ENCODE results near the gene TMEM169.
A peak's percentile ranks its signal among the peaks of the same experiment; 100 is the strongest.

Gene TMEM169

GRCh38 chr2:216104691-216105090 is 23.0 kb downstream of the TMEM169 start:
- Histone ChIP-seq H3K36me3 (ENCODE audit: insufficient read depth, low read length) (no peaks in the 10 kb centered on the region; the same call in 1 of the 2 replicates), H3K9ac (ENCODE audit: insufficient read length) (no peak overlapping the region), H3K9me3 (ENCODE audit: low read depth, low read length) (no peaks in the 10 kb centered on the region), H3K27ac (no peak overlapping the region), H3K4me3 (no peak overlapping the region)
- TF ChIP-seq POLR2AphosphoS5 (IDR thresholded peaks at IDR 0.05; ENCODE audit: borderline replicate concordance, low read depth, low read length) (no peak), FOXP2 (optimal IDR thresholded peaks at IDR 0.05; ENCODE audit: control extremely low read depth, extremely low read length, insufficient read depth) (no peak), EZH2 (IDR thresholded peaks at IDR 0.05) (no peak)
- no peak for DNase-seq (ENCODE audit: low read depth, low spot score)

- DNase-seq (ENCODE audit: low read depth, low spot score): no peak
- Histone ChIP-seq H3K9ac (ENCODE audit: insufficient read length) (peak overlapping the region; percentile 29), H3K9me3 (ENCODE audit: low read depth, low read length) (no peaks in the 10 kb centered on the region), H3K4me3 (no peak overlapping the region), H3K36me3 (ENCODE audit: insufficient read depth, low read length) (peaks cover 22% of the 10 kb centered on the region), H3K27ac (peak overlapping the region; percentile 98; the same call in 1 of the 2 replicates)
- no peak for TF ChIP-seq FOXP2 (optimal IDR thresholded peaks at IDR 0.05; ENCODE audit: control extremely low read depth, extremely low read length, insufficient read depth)
- TF ChIP-seq POLR2AphosphoS5 (IDR thresholded peaks at IDR 0.05; ENCODE audit: borderline replicate concordance, low read depth, low read length): no peak
- no peak for TF ChIP-seq EZH2 (IDR thresholded peaks at IDR 0.05)
Observed at GRCh38 chr2:216107320-216107719, 25.6 kb downstream of the TMEM169 start.

GRCh38 chr2:216107760-216108159 is 26.0 kb downstream of the TMEM169 start:
- no peaks in the 10 kb centered on the region for H3K9me3 ChIP-seq (ENCODE audit: low read depth, low read length)
- DNase-seq (ENCODE audit: low read depth, low spot score): no peak
- H3K9ac ChIP-seq (ENCODE audit: insufficient read length): peak overlapping the region; percentile 29
- H3K27ac ChIP-seq: peak overlapping the region; percentile 98
- H3K36me3 ChIP-seq (ENCODE audit: insufficient read depth, low read length): peaks cover 27% of the 10 kb centered on the region
- no peak for TF ChIP-seq POLR2AphosphoS5 (IDR thresholded peaks at IDR 0.05; ENCODE audit: borderline replicate concordance, low read depth, low read length)
- TF ChIP-seq FOXP2 (optimal IDR thresholded peaks at IDR 0.05; ENCODE audit: control extremely low read depth, extremely low read length, insufficient read depth): no peak
- TF ChIP-seq EZH2 (IDR thresholded peaks at IDR 0.05): no peak
- H3K4me3 ChIP-seq: no peak overlapping the region

- peak overlapping the region; percentile 96 for H3K9ac ChIP-seq (ENCODE audit: insufficient read length)
- peak overlapping the region; percentile 97 for H3K4me3 ChIP-seq
- H3K9me3 ChIP-seq (ENCODE audit: low read depth, low read length): no peaks in the 10 kb centered on the region
- TF ChIP-seq EZH2 (IDR thresholded peaks at IDR 0.05) (no peak), POLR2AphosphoS5 (IDR thresholded peaks at IDR 0.05; ENCODE audit: borderline replicate concordance, low read depth, low read length) (no peak)
- no peak for DNase-seq (ENCODE audit: low read depth, low spot score)
- H3K27ac ChIP-seq: peak overlapping the region; percentile 98
- H3K36me3 ChIP-seq (ENCODE audit: insufficient read depth, low read length): peaks cover 33% of the 10 kb centered on the region
Observed at GRCh38 chr2:216108310-216108966, 26.7 kb downstream of the TMEM169 start.

DNA sequence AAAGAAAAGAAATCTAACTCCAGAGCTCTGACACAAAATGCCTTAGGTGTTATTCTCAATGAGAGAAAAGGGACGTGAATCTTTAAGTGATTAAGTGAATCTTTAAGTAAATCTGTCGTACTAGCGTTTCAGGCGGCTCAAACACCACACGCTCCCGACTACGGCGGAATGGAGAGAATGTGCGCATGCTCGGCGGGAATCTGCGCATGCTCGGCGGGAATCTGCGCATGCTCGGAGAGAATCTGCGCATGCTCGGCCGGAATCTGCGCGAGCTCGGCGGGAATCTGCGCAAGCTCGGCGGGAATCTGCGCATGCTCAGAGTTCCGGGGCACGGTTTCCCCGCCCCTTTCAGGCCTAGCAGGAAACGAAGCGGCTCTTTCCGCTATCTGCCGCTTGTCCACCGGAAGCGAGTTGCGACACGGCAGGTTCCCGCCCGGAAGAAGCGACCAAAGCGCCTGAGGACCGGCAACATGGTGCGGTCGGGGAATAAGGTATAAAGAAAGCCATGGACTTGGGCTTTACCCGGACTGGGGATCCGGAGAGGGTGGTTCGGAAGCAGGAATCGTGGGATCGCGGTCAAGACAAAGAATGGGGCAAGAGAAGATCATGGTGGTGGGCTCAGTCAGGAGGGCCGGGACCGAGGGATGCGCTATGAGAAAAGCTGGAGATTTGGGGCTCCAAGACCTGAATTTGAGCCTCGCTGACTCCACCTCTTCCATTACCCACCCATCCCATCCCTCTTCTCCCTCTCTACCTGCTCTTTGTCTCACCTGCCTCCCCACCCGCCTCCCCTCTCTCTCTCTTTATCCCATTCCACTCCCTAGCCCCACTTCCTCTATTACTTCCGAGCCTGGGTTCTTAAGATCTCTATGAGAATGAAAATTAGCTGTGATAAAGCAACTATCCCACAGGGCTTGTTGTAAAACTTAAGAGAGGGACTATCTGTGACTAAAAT is 27.5 kb downstream of the TMEM169 start, which contains the start of gene XRCC5:
Gene XRCC5, plus strand, starts transcription at position 382 of the 955 bp plus-strand sequence. Its CDS starts 89 bp downstream, at position 471.
- peak; percentile 88 for DNase-seq (ENCODE audit: low read depth, low spot score)
- peak within 1 kb of the TSS; percentile 100 for H3K9ac ChIP-seq (ENCODE audit: insufficient read length)
- peaks cover 41% of the 10 kb centered on the region for H3K36me3 ChIP-seq (ENCODE audit: insufficient read depth, low read length)
- TF ChIP-seq FOXP2 (optimal IDR thresholded peaks at IDR 0.05; ENCODE audit: control extremely low read depth, extremely low read length, insufficient read depth) (peak; percentile 43), POLR2AphosphoS5 (IDR thresholded peaks at IDR 0.05; ENCODE audit: borderline replicate concordance, low read depth, low read length) (peak; percentile 97), EZH2 (IDR thresholded peaks at IDR 0.05) (no peak)
- H3K9me3 ChIP-seq (ENCODE audit: low read depth, low read length): no peaks in the 10 kb centered on the region
- H3K4me3 ChIP-seq: peak within 1 kb of the TSS; percentile 97
- H3K27ac ChIP-seq: peak within 1 kb of the TSS; percentile 98

DNA sequence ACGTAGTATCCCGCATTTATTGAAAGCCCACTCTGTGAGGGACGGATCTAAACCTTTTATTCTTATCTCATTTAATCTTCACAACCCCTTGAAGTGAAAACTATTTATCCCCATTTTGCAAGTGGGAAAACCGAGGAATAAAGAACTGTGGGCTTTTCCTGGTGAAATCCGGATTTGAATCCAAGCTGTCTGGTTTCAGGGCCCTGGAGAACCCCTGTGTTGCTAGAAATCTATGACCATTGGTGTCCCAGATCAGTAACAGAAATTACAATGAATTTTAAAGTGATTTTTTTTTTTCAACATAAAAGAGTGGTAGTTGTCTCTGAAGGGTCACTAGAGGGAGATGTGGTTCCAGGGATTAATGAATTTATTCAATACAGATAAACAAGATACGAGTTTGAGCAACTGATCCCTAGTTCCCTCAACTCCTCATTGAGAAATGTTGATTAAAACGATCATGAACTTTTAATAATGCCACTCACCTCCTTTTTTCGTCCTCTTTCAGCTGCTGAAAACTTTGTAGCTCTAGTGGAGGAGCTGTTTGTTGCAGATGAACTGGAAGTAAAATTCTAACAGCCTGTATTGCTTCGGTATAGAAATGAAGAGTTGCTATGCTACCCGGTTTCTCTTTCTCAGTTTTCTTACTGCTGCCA is 28.4 kb downstream of the TMEM169 start:
- Histone ChIP-seq H3K4me3 (peak overlapping the region; percentile 97), H3K27ac (peak overlapping the region; percentile 90), H3K9ac (ENCODE audit: insufficient read length) (peak overlapping the region; percentile 100), H3K9me3 (ENCODE audit: low read depth, low read length) (no peaks in the 10 kb centered on the region), H3K36me3 (ENCODE audit: insufficient read depth, low read length) (peaks cover 46% of the 10 kb centered on the region)
- TF ChIP-seq EZH2 (IDR thresholded peaks at IDR 0.05): no peak
- TF ChIP-seq FOXP2 (optimal IDR thresholded peaks at IDR 0.05; ENCODE audit: control extremely low read depth, extremely low read length, insufficient read depth): no peak
- no peak for TF ChIP-seq POLR2AphosphoS5 (IDR thresholded peaks at IDR 0.05; ENCODE audit: borderline replicate concordance, low read depth, low read length)
- no peak for DNase-seq (ENCODE audit: low read depth, low spot score)

DNA sequence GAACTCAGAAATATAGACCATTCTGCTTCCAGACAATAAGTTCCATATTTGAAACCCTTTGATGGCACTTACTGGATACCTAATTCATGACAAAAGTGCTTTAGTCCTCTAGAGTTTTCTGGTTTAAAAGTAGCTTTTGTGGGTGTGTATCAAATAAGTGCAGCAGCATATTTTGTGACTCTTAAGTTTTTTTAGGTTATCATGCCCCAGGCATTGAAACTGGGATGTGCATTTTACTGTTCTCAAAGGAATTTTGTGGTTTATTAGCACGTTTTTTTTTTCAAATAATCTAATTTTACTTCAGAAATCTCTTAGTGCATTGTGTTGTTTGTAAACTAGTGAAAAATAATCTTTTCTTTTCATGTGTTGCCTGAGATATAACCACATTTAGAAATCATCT is 28.9 kb downstream of the TMEM169 start:
- H3K36me3 ChIP-seq (ENCODE audit: insufficient read depth, low read length): peaks cover 51% of the 10 kb centered on the region
- DNase-seq (ENCODE audit: low read depth, low spot score): no peak
- peak overlapping the region; percentile 97 for H3K4me3 ChIP-seq
- H3K9me3 ChIP-seq (ENCODE audit: low read depth, low read length): no peaks in the 10 kb centered on the region
- no peak for TF ChIP-seq FOXP2 (optimal IDR thresholded peaks at IDR 0.05; ENCODE audit: control extremely low read depth, extremely low read length, insufficient read depth)
- no peak for TF ChIP-seq EZH2 (IDR thresholded peaks at IDR 0.05)
- no peak for TF ChIP-seq POLR2AphosphoS5 (IDR thresholded peaks at IDR 0.05; ENCODE audit: borderline replicate concordance, low read depth, low read length)
- peak overlapping the region; percentile 90 for H3K27ac ChIP-seq
- H3K9ac ChIP-seq (ENCODE audit: insufficient read length): peak overlapping the region; percentile 100

DNA sequence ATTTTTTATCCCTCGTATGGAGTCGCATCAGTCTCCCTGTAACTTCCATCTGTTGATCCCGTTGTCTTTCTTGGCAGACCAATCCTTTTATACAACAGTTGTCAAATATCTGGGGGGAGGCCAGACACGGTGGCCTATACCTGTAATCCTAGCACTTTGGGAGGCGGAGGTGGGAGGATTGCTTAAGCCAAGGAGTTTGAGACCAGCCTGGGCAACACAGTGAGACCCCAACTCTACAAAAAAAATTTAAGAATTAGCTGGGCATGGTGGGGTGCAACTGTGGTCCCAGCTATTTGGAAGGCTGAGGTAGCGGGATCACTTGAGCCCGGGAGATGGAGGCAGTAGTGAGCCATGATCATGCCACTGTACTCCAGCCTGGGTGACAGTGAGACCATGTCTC is 29.4 kb downstream of the TMEM169 start:
- H3K27ac ChIP-seq: peak overlapping the region; percentile 90
- peaks cover 56% of the 10 kb centered on the region for H3K36me3 ChIP-seq (ENCODE audit: insufficient read depth, low read length)
- peak overlapping the region; percentile 97 for H3K4me3 ChIP-seq
- no peaks in the 10 kb centered on the region for H3K9me3 ChIP-seq (ENCODE audit: low read depth, low read length)
- peak overlapping the region; percentile 100 for H3K9ac ChIP-seq (ENCODE audit: insufficient read length)
- TF ChIP-seq EZH2 (IDR thresholded peaks at IDR 0.05): no peak
- no peak for TF ChIP-seq POLR2AphosphoS5 (IDR thresholded peaks at IDR 0.05; ENCODE audit: borderline replicate concordance, low read depth, low read length)
- no peak for TF ChIP-seq FOXP2 (optimal IDR thresholded peaks at IDR 0.05; ENCODE audit: control extremely low read depth, extremely low read length, insufficient read depth)
- DNase-seq (ENCODE audit: low read depth, low spot score): no peak
